Vagina (tissue), 2 donors: ENCODE measurements around the gene SLC39A9. TPM values are rescaled to one million over a fixed set of nuclear protein-coding genes. Genes with fewer than 3 reads are reported as not detected.

Experiments
- DNase-seq, 2 donors: peaks; one replicate each; pipeline ENCODE4 v3.0.0-alpha.2; 2017; ENCODE audit errors: extremely low spot score in 2 of 2
- H3K27ac ChIP-seq: fragments of 200-600 bp; sonication (generic); one replicate; pipeline ENCODE4 v1.5.1; 2019
- H3K27me3 ChIP-seq: fragments of 200-600 bp; sonication (generic); one replicate; pipeline ENCODE4 v1.5.1; 2019
- H3K36me3 ChIP-seq, 2 donors: fragments of 200-600 bp; sonication (generic); one replicate each; pipeline ENCODE4 v1.5.1; 2017 to 2019
- H3K4me1 ChIP-seq: fragments of 200-600 bp; sonication (generic); one replicate; pipeline ENCODE4 v1.5.1; 2019
- H3K4me3 ChIP-seq, 2 donors: fragments of 200-600 bp; sonication (generic); 1 replicate in 1 of 2; 2 replicates in 1 of 2; pipeline ENCODE4 v1.5.1; 2016 to 2019
- H3K9me3 ChIP-seq: fragments of 200-600 bp; sonication (generic); one replicate; pipeline ENCODE4 v1.5.1; 2019
- POLR2A ChIP-seq, 2 donors: fragments of 450-650 bp; IDR thresholded peaks; one replicate each; pipeline ENCODE4 v1.6.1; 2017; ENCODE audit warnings: antibody characterized with exemption in 2 of 2, mild to moderate bottlenecking in 2 of 2, moderate library complexity in 2 of 2
- POLR2AphosphoS5 ChIP-seq, 2 donors: sonication (generic); formaldehyde crosslinking; IDR thresholded peaks; one replicate each; pipeline ENCODE4 v1.9.0; 2017; ENCODE audit warnings: antibody characterized with exemption in 2 of 2, mild to moderate bottlenecking in 2 of 2, low read depth in 1 of 2; ENCODE audit not compliant: insufficient read depth in 1 of 2
- intact Hi-C: fragments of 100-400 bp; cut with DNase I; formaldehyde crosslinking; loops from one replicate; pipeline ENCODE4 v1.15.1; 2023
- total RNA-seq: library from RNA; depleted of rRNA; stranded (reverse); fragments of >200 nt; gene quantifications from one replicate; pipeline ENCODE4 v1.2.3, GENCODE V29; 2016
- TF ChIP-seq, protein P1 (sequence below), 3 experiments: fragments of 450-650 bp in 2 of 3; fragments of 200-600 bp in 1 of 3; sonication (generic) in 1 of 3; IDR thresholded peaks; one replicate each; pipeline ENCODE4 v1.5.1; 2017 to 2019; ENCODE audit warnings: antibody characterized with exemption in 3 of 3, mild to moderate bottlenecking in 2 of 3, moderate library complexity in 2 of 3

Gene SLC39A9
- total RNA-seq, 1 donor from 2014 or later = 46.7 TPM

DNA sequence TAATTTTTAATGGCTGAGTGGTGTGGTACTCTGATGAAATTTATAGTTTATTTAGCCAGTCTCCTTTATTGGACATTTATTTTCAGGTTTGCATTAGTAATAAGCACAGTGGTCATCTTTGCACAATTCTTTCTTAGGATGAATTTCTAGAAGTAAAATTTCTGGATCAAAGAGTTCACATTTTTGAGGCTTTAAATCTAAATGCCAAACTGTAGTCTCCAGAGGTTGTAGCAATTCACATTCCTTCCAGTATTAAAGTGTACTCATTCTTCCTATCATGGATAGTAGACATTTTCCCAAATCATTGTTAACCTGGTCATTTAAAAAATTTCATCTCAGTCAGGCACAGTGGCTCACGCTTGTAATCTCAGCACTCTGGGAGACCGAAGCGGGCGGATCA, 24.8 kb downstream of the SLC39A9 start:
- H3K36me3 ChIP-seq = peaks cover 0 to 32% of the 10 kb centered on the region in 2 donors
- DNase-seq = no peak
- no peak overlapping the region for H3K27ac ChIP-seq
- H3K4me3 ChIP-seq = no peak overlapping the region
- H3K4me1 ChIP-seq = no peaks in the 10 kb centered on the region
- H3K9me3 ChIP-seq = no peaks in the 10 kb centered on the region
- no peaks in the 10 kb centered on the region for H3K27me3 ChIP-seq
- intact Hi-C loops = no loop called here
- TF ChIP-seq, protein P1, sequence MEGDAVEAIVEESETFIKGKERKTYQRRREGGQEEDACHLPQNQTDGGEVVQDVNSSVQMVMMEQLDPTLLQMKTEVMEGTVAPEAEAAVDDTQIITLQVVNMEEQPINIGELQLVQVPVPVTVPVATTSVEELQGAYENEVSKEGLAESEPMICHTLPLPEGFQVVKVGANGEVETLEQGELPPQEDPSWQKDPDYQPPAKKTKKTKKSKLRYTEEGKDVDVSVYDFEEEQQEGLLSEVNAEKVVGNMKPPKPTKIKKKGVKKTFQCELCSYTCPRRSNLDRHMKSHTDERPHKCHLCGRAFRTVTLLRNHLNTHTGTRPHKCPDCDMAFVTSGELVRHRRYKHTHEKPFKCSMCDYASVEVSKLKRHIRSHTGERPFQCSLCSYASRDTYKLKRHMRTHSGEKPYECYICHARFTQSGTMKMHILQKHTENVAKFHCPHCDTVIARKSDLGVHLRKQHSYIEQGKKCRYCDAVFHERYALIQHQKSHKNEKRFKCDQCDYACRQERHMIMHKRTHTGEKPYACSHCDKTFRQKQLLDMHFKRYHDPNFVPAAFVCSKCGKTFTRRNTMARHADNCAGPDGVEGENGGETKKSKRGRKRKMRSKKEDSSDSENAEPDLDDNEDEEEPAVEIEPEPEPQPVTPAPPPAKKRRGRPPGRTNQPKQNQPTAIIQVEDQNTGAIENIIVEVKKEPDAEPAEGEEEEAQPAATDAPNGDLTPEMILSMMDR (IDR thresholded peaks at IDR 0.05) = no peak
- no peak for TF ChIP-seq POLR2AphosphoS5 (IDR thresholded peaks at IDR 0.05; ENCODE audit: insufficient read depth in 1 of 2, low read depth in 1 of 2)
- no peak for TF ChIP-seq POLR2A (IDR thresholded peaks at IDR 0.05)

DNA sequence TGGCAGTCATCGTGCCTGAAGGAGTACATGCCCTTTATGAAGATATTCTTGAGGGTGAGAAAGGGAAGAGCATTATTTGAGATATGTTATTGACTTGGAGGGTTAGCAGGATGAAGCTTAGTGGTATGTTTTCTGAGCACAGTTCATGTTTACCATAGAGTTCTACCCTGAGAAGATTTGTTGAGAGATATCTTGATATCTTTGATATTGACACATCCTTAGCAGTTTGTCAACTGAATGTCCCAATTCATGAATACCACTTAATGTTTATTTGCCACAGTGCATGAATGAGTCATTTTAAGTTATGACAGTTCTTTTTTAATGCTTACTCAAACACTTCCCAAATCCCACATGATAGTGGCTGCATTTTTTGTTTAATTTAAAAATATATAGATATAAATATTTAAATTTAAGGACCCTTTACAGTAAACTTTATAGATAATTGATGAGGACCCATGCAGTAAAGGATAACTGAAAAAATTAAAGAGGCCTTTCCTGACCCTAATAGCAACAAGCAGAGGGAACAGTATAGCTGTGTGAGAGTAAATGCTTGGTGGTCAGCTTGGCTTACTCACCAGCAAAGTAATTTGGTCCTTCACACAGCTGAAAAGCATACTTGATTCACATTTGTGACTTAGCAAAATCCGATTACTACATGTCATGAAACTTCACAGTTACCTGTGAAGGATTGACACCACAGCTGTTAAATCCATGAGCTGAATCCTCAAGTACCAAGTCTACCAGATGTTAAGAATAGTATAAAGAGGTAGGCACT, 25.8 kb downstream of the SLC39A9 start:
- no peaks in the 10 kb centered on the region for H3K4me1 ChIP-seq
- TF ChIP-seq, protein P1 (IDR thresholded peaks at IDR 0.05) = no peak
- no peak for TF ChIP-seq POLR2A (IDR thresholded peaks at IDR 0.05)
- TF ChIP-seq POLR2AphosphoS5 (IDR thresholded peaks at IDR 0.05; ENCODE audit: insufficient read depth in 1 of 2, low read depth in 1 of 2) = no peak
- no peak for DNase-seq
- no peaks in the 10 kb centered on the region for H3K9me3 ChIP-seq
- intact Hi-C loops = no loop called here
- H3K27me3 ChIP-seq = no peaks in the 10 kb centered on the region
- H3K36me3 ChIP-seq = peaks cover 0 to 32% of the 10 kb centered on the region in 2 donors
- H3K4me3 ChIP-seq = no peak overlapping the region
- H3K27ac ChIP-seq = no peak overlapping the region

DNA sequence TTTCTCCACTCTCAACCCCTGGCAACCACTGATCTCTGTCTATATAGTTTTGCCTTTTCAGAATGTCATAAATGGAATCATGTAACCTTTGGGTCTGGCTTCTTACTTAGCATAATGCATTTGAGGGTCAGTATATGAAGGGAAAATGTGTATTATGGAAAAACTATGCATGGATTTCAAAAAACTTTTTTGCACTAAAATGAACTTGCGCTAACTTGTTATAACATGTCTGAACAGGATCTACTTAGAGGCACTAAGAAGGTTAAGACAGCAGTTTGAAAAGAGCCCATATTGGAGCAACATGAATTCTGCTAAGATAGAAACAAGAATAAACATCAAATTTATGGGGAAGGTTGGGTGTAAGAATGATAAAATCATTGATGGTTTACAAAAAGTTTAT, 29.1 kb downstream of the SLC39A9 start:
- H3K9me3 ChIP-seq = no peaks in the 10 kb centered on the region
- peaks cover 0 to 32% of the 10 kb centered on the region in 2 donors for H3K36me3 ChIP-seq
- H3K27ac ChIP-seq = no peak overlapping the region
- H3K27me3 ChIP-seq = no peaks in the 10 kb centered on the region
- TF ChIP-seq, protein P1 (IDR thresholded peaks at IDR 0.05) = no peak
- no peak for TF ChIP-seq POLR2AphosphoS5 (IDR thresholded peaks at IDR 0.05; ENCODE audit: insufficient read depth in 1 of 2, low read depth in 1 of 2)
- no peak for TF ChIP-seq POLR2A (IDR thresholded peaks at IDR 0.05)
- H3K4me1 ChIP-seq = no peaks in the 10 kb centered on the region
- intact Hi-C loops = no loop called here
- no peak for DNase-seq
- H3K4me3 ChIP-seq = no peak overlapping the region

DNA sequence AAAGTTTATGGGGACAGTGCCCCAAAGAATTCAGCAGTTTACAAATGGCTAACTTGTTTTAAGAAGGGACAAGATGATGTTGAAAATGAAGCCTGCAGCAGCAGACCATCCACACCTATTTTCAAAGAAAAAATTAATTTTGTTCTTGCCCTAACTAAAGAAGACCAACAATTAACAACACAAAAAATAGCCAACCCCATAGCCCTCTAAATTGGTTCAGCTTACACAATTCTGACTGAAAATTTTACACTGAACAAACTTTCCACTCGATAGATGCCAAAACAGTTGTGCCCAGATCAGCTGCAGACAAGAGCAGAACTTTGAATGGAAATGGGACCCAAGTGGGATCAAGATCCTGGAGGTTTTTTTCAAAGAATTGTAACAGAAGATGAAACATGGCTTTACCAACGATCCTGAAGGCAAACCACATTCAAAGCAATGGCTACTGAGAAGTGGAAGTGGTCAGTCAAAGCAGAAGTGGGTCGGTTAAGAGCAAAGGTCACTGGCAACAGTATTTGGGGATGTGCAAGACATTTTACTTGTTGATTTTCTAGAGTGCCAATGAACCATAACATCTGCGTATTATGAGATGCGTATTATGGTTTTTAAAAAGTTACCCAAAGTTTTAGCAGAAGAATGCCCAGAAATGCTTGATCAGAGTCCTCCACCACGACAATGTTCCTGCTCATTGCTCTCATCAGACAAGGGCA, 30.0 kb downstream of the SLC39A9 start:
- intact Hi-C loops = no loop called here
- H3K36me3 ChIP-seq = peaks cover 0 to 32% of the 10 kb centered on the region in 2 donors
- no peak for TF ChIP-seq POLR2A (IDR thresholded peaks at IDR 0.05)
- TF ChIP-seq, protein P1 (IDR thresholded peaks at IDR 0.05) = no peak
- TF ChIP-seq POLR2AphosphoS5 (IDR thresholded peaks at IDR 0.05; ENCODE audit: insufficient read depth in 1 of 2, low read depth in 1 of 2) = no peak

DNA sequence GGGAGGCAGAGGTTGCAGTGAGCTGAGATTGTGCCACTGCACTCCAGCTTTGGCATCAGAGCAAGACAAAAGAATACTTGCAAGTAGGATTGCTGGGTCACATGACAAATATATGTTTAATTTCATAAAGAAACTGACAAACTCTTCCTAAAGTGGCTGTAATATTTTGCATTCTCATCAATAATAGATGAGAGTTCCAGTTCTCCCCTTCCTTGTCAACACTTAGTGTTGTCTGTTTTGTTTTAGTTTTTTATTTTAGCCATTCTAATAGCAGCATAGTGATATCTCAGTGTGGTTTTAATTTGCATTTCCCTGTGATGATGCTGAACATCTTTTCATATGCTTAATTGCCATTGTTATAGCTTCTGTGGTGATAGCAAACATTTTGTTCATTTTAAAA, 31.2 kb downstream of the SLC39A9 start:
- Histone ChIP-seq H3K9me3 (no peaks in the 10 kb centered on the region), H3K27ac (no peak overlapping the region), H3K27me3 (no peaks in the 10 kb centered on the region), H3K4me3 (no peak overlapping the region), H3K4me1 (no peaks in the 10 kb centered on the region), H3K36me3 (peaks cover 0 to 25% of the 10 kb centered on the region in 2 donors)
- intact Hi-C loops = no loop called here
- DNase-seq = no peak
- TF ChIP-seq POLR2AphosphoS5 (IDR thresholded peaks at IDR 0.05; ENCODE audit: insufficient read depth in 1 of 2, low read depth in 1 of 2) = no peak
- no peak for TF ChIP-seq POLR2A (IDR thresholded peaks at IDR 0.05)
- TF ChIP-seq, protein P1 (IDR thresholded peaks at IDR 0.05) = no peak

More for the DNA sequence above, 30.0 kb downstream of the SLC39A9 start:
- no peak for DNase-seq
- Histone ChIP-seq H3K4me1 (no peaks in the 10 kb centered on the region), H3K27me3 (no peaks in the 10 kb centered on the region), H3K9me3 (no peaks in the 10 kb centered on the region), H3K4me3 (no peak overlapping the region), H3K27ac (no peak overlapping the region)
